NOMO-1 treated with dmso at 0.1 percent for 144 hours (cell line): Measurements from ENCODE around the gene RORB.

Source experiments
- DNase-seq: peaks from one replicate; lab custom pipeline; 2025; ENCODE audit not compliant: unreplicated experiment; lab: John Stamatoyannopoulos, UW

RORB gene

DNA sequence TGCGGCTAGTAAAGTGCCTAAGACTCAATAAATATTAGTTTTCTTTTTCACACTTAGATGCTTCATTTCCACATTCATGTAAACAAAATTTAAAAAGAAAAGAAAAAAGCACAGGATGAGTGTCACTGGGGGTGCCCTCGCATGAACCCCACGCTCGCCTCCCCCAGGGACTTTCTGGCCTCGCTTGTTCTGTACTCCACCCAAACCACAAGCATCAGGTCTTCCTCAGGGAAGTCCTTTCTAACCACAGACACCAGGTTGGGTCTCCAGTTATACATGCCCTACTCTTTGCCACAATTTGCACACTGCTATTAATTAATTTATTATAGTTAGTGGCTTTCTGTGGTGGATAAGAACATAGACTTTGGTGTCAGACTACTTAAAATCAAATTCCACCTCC, 92.4 kb downstream of the RORB start:
- DNase-seq = no peak

GRCh38 chr9:74595286-74595685, 98.2 kb downstream of the RORB start:
- no peak for DNase-seq

- no peak for DNase-seq
Measured at GRCh38 chr9:74598874-74599273, 101.7 kb downstream of the RORB start.

DNA sequence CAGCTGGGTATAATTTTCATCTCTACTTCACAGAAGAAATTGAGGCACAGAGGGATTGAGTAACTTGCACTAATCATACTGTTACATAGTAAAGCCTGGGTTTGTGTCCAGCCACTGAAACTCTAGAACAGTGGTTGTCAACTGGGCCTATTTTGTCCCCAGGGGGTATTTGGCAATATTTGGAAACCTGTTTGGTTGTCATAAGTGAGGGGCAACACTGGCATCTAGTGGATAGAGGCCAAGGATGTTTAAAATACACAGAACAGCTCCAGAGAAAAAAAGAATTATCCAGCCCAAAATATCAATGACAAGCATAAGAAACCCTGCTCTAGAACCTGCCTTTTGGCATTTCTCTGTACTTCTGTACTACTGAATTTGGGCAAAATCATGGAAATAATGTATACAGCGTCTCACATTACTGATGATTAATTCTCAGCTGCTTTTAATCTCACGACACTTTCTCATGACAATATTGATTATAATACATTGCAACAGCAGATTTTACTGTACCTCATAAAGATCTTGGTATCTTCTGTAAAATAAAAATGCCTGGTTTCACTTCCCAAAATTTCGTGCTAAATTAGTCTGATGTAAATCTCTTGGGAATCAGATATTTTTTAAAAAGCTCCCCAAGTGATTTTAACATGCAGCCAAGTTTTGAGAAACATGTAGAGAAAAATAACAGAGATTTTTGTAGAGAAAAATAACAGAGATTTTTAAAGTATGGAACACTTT, 112.7 kb downstream of the RORB start:
- peak; percentile 1 for DNase-seq

DNA sequence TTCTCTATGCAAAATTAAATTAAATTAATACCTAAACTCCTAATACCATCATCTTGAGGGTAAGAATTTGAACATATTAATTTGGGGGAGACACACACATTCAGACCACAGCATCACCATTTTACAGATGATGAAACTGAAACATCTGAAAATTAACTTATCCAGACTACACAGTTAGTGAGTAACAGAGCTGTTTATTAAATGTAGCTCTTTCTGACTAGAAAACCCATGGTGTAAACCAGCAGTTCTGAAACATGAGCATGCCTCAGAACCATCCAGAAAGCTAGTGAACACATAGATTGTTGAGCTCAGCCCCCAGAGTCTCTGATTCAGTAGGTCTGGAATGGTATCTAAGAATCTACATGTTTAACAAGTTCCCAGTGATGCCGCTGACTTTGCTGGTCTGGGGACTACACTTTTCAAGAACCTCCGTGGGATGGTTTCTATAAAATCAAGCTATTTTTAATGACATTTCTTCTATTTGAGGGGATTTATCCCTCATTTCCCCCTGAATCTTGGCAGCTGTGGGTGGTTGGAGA, 113.5 kb downstream of the RORB start:
- DNase-seq = no peak

GRCh38 chr9:74630228-74630627, 133.1 kb downstream of the RORB start:
- DNase-seq = no peak

GRCh38 chr9:74639112-74639511, 142.0 kb downstream of the RORB start:
- DNase-seq = no peak

- no peak for DNase-seq
Measured at GRCh38 chr9:74642376-74642775, 145.2 kb downstream of the RORB start.

DNA sequence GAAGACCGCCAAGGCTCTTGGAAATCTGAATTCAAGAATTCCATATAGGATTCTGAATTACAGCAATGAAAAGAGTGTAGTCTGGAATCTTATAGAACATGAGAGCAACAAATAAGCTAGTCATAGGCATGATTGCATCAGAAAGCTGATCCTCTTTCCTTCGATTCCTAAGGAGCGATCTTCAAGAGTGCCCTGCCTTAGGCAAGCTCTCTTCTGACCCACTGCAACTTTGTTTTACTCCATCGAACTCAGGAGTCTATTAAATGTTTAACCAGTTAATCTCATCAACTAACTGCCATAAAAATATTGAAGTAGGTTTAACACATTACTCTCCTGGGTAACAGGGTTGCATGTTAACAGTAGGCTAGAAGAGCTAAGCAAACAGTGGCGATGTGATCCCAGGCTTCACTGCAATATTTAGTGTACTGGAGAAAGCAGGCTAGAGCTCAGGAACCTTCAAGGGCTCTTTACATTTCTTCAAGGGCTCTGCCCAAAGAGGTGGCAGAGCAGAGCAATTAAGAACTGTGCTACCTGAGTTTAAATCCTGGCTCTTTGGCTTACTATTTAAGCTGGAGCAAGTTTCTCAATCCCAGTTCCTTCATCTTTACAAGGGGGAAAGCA, 146.3 kb downstream of the RORB start:
- DNase-seq = no peak

- no peak for DNase-seq
Measured at GRCh38 chr9:74644023-74644422, 146.9 kb downstream of the RORB start.

DNA sequence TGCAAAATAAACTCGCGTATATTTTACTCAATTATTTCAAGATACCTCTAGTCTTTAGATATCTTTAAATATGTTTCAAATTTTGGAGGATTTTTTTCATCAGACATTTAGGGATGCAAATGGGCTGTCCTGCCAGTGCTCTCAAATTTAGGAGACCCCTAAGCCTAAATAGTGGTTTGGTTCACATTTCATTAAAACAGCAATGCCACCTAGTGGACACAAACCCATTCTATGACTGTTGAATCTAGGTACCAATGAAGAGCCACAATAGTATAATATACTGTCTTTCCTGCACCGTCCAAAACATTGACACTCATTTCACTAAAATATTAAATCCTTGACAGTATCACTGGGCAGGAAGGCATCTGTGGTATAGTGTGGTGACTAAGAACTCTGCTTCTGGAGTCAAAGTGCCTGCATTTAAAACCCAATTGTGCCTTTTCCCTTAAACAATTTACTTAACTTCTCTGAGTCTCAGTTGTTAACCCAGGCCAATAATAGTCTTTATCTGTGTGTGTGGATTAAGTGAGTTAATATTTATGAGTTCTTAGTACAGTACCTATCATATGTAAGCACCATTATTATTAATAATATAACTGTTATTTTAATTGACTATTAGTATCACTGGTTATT, 148.0 kb downstream of the RORB start:
- no peak for DNase-seq

DNA sequence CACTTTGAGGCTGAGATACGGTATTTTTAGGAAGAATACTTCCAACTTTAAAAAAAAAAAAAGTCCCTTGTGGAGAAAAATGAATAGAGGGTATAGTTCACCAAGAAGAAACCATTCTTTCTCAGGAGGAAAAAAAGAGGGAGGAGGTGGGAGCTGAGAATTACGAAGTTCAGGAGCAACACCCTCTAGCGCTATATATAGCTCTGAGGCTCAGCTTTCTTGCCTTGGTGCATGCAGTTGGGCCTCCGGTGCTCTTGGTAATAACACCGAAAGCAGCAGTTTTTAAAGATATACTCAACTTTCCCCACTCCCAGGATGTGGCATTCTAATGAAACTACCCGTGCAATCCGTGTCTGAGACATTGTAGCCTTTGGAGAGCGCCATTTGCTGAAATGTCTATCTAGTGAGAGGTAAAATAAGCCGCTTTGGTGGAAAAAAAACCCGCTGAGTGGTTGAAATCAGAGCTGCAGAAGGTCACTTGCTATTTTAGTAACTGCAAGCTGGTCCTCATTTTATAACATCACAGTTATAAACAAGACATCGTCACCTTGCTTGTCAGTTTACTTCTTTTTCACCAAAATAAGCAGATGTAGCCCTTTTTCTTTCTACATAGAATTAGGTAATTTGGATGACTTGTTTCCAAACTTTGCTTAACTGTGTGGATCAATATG, 156.4 kb downstream of the RORB start:
- no peak for DNase-seq

GRCh38 chr9:74662674-74663073, 165.5 kb downstream of the RORB start:
- DNase-seq = no peak

DNA sequence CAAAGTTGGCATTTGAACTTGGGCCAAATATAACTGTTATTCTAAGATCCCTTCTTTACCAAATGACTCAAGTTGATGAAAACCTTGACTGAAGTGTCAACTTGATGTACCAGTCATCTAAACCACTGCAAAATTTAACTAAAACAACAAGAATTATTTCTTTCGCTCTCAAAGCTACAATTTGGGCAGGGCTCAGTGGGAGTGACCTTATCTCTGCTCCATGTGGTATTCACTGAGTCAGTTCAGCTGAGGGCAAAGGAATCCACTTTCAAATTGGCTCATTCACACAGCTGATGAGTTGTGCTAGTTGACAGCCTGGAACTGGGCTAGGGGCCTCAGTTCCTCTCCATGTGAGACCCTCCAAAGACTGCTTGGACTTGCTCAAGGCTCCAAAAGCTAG, 166.3 kb downstream of the RORB start:
- no peak for DNase-seq

DNA sequence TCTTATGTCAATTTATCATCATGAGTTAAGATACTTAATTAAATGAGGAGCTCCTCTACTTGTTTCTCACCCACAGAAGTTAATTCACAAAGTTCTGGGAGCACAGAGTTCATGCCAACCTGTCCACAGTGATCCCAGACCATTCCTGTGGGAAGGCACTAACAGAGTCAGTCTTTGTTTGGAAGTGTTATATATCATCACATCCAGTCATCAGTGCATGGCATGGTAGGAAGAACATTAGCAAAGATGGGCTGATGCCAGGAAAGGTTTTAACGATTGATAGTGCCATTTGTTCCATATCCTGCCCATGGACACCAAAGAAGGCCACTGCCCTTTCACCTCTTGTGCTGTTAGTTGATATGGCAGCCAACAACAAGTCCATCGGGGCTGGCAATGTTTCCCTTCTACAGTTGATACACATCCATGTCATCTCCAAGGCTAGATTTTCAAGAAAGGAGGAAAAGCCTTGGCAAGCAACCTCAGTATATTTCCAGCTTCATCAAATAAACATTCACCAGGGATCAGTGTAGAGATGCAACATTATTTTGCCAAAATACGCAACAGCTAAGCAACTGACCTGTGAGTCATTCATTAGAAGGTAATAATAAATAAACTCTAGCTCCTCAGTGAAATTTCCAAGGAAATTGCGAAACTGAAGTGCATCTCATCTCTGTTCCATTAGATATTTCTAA, 169.6 kb downstream of the RORB start:
- DNase-seq = no peak

DNA sequence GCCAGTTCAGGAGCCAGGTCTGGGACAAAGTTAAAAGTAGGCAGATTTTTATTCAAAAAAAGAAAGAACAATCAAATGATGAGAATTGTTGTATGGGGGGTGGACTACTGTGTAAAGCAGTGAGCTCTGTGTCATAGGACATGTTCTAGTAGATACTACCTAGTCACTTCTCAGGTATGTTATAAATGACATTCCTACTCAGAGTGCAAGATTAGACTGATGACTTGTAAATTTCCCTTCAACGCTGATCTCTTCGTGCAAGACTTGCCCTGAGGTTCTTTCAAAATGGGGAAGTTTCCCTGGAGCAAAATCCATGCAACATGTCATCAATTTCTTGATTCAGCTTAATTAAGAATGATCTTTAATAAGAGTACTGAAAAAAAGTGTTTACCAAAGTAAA, 175.1 kb downstream of the RORB start:
- DNase-seq = no peak

DNA sequence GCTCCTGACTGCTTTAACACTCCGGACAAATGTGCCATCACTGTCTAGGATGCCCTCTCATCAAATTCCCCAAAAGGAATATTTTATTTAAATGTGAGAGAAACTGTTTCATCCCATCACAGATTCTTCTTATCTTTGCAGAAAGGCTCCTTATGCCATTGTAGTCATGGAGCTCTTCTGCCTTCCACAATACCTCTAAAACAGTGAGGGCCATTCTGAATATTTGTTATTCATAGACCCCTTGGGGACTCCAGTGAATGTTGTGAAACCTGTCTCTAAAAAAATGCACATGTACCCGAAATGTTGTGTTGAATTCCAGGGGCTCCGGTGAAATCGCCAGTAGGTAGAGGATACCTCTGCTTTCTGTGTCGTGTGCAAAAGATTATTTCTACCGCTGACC, 176.9 kb downstream of the RORB start:
- DNase-seq = no peak

DNA sequence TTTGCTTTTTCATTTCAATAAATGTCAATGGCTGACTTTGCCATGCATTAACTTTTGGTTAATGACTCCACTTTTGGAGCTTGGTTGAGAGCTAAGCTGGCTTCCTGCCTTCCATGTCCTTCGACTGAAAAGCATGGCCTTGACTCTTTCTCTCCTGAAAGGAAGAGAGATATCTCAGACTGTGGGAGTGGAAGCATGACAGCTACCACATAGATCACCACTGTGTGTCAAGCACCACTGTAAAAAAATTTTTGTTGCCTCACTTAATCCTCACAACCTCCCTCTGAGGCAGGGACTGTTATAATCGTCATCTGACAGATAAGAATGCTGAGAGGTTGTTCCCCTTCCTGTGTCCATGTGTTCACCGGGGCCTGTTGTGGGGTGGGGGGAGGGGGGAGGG, 184.8 kb downstream of the RORB start:
- no peak for DNase-seq

DNA sequence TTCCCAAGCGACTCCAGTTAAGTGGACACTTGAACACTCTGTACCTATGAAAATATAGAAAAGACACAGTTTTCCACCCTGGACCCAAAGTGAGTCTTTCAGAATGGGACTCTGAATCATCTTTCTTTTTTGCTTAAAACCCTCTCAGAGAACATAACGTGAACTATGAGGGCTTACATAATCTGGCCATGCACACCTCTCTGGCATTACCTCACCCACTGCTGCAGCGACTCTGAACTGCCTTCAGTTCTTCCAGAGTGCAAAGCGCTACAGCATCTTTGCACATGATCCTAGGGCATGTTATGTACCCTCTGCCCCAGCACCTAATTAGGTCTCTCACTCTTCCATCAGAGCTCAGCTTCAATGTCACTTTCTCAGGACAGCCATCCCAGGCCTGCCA, 186.2 kb downstream of the RORB start:
- DNase-seq = no peak

- DNase-seq = no peak
Measured at GRCh38 chr9:74691058-74691457, 193.9 kb downstream of the RORB start.

- no peak for DNase-seq
Measured at GRCh38 chr9:74696520-74696919, 199.4 kb downstream of the RORB start.
